HG03457 (cell line): ENCODE results near the gene PFN3.

Experiments
- ATAC-seq: cut with Tn5 transposase; IDR thresholded peaks from one replicate; pipeline ENCODE4 v1.9.1; 2021; ENCODE audit warnings: moderate number of reproducible peaks; ENCODE audit not compliant: unreplicated experiment

PFN3 gene

GRCh38 chr5:177438468-177438867 is 38.0 kb upstream of the PFN3 start:
- ATAC-seq = no peak

DNA sequence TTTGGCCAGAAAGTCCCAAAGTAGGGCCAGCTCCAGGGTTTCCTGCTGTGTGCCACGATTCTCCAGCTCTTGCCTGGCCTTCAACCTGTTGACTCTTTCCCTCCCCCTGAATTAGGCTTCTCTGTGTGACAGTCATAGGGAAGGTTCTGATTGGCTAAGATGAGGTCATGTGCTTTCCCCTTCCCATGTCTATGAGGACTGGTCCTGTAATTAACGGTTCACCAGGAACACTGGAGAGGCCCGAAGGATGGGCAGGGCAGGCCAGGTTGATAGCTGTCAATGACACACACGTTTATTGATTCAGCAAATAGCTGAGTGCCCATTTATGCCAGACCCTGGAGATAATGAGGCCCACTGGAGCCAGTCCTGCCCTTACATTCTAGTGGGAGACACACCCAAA is 37.2 kb upstream of the PFN3 start:
- no peak for ATAC-seq

- ATAC-seq = no peak
These were observed 35.5 kb upstream of the PFN3 start for GRCh38 chr5:177435847-177436536.

GRCh38 chr5:177434942-177435738 is 34.7 kb upstream of the PFN3 start:
- no peak for ATAC-seq

GRCh38 chr5:177434437-177434836 is 34.0 kb upstream of the PFN3 start:
- no peak for ATAC-seq

DNA sequence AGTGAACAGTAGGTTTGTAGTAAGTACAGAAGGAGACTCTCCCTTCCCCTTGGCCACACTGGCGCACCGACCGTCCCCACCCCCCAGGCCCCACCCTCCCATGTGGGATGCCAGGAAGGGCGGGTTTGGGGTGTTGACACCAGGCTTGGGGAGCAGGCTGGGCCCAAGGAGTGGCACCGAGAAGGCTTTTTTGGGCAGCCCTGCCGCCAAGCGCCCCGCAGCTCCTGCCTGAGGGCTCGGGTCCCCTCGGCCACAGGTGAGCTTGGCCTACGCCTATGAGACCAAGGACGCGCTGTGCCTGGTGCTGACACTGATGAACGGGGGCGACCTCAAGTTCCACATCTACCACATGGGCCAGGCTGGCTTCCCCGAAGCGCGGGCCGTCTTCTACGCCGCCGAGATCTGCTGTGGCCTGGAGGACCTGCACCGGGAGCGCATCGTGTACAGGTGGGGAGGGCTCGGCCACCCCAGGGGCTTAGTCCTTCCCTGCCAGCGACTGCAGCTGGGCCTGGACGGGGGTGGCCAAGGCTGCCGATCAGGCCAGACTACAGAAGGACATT is 33.3 kb upstream of the PFN3 start:
- ATAC-seq = no peak

GRCh38 chr5:177432839-177433657 is 32.6 kb upstream of the PFN3 start:
- ATAC-seq = no peak

GRCh38 chr5:177432143-177432838 is 31.8 kb upstream of the PFN3 start:
- ATAC-seq = peak; percentile 0

DNA sequence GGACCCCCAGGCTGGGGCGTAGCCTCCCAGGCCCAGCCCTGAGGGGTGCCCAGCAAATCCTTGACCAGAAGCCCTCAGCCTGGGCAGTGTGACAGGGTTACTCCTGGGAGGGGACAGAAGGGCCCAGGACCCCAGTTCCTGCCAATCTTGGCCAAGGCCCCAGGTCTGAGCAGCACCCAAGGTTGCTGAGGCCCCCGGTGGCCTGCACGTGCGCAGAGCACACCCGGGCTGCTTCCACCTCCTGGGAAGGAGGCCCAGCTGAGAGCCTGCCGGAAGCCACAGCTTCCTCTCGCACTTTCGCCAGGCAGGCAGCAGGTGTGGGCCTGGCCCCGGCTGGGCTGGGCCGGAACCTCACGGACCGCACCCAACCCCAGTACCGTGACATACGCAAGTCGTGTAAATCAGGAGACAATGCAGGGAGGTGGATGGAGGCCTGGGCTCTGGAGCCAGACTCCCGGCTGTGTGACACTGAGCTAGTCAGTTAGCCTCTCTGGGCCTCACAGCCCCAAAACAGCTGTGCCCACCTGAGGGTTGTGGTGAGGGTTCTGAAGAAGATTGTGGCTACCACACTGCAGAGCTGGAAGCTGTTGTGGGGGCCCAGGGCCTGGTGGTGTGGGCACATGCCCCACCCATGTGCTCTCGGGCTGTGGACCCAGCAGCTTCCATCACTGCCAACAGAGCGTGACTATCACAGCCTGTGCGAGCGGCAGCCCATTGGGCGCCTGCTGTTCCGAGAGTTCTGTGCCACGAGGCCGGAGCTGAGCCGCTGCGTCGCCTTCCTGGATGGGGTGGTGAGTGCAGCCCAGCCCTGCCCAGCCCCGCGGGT is 31.1 kb upstream of the PFN3 start:
- peak; percentile 31 for ATAC-seq

GRCh38 chr5:177430972-177431316 is 30.5 kb upstream of the PFN3 start:
- ATAC-seq = no peak

GRCh38 chr5:177430140-177430951 is 29.9 kb upstream of the PFN3 start:
- no peak for ATAC-seq

DNA sequence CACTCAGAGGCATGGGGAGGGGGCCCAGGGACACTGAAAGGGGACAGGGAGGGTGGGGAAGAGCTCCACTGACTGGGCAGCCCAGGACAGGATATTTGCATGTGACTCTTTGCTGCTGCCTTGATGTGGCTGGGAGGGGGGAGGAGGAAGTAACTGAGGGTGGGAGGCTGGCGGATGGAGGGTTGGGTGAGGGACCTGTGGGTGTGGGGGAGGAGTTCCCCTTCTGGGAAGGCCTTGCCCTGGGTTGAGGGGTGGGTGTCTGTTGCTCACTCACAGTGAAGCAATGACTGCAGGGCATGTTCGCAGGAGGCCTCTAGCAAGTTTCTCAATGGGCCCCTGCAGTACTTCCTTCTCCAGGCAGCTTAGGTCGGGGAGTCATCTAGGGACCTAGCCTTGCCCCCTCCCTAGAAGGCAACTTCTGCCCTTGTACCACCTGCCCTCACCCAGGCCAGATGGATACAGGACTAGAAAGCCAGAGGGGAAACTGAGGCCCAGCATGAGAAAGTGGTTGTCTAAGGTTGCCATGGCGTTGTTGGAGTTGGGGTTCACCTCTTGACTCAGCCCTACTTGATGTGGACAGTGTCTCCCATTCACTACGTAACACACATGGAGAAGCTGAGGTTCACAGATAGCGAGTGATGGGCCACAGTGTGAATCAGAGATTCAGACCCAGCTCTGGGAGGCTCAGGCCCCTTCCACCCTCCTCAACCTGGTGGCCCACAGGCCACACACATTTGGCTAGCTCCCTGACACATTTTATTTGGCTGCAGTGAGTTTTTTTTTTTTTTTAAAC is 29.0 kb upstream of the PFN3 start:
- no peak for ATAC-seq

DNA sequence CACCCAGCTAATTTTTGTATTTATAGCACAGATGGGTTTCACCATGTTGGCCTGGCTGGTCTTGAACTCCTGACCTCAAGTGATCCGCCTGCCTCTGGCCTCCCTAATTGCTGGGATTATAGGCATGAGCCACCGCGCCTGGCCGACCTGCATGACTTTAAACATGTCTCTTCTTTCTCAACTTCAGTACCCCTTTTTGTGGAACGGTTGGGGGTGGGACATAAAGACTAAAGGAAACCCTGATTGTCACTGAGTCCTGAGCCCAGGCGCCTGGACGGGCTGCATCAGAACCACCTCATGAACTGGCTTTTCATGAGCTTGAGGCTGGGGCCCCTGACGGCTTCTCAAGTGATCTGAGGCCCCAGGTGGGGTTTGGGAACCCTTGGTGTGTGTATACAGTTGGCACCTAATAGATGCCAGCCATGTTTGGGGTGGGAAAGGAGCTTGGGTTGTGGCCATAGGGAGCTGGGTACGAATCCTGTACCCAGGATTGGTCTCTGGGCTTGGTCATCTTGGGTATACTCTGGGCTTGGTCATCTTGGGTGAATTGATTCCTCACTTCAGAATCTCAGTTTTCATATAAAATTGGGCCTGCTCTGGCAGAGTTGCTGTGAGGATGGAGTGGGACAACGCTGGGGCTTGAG is 28.2 kb upstream of the PFN3 start:
- ATAC-seq = no peak

- no peak for ATAC-seq
These were observed 27.6 kb upstream of the PFN3 start for GRCh38 chr5:177427919-177428573.

- no peak for ATAC-seq
These were observed 26.9 kb upstream of the PFN3 start for GRCh38 chr5:177427211-177427822.

GRCh38 chr5:177426566-177427210 is 26.2 kb upstream of the PFN3 start, which contains the start of gene GRK6:
GRK6 (plus strand) TSS chr5:177426676; CDS start chr5:177426846, 170 bp downstream.
- ATAC-seq = peak; percentile 2
